Measurements from ENCODE around the gene TFDP1.

- TF ChIP-seq NFIC (IDR thresholded peaks at IDR 0.05) (no peak), USF1 (IDR thresholded peaks at IDR 0.05) (no peak), REST (IDR thresholded peaks at IDR 0.05; ENCODE audit: low read depth) (no peak), YY1 (IDR thresholded peaks at IDR 0.05; ENCODE audit: low read depth) (no peak), MAX (IDR thresholded peaks at IDR 0.05) (no peak), TEAD4 (IDR thresholded peaks at IDR 0.05) (no peak), CREB1 (IDR thresholded peaks at IDR 0.05; ENCODE audit: low read depth) (no peak)
Measured at GRCh38 chr13:113627136-113627535, 42.6 kb downstream of the TFDP1 start.
